ENCODE results near the gene ZDHHC14.

DNA sequence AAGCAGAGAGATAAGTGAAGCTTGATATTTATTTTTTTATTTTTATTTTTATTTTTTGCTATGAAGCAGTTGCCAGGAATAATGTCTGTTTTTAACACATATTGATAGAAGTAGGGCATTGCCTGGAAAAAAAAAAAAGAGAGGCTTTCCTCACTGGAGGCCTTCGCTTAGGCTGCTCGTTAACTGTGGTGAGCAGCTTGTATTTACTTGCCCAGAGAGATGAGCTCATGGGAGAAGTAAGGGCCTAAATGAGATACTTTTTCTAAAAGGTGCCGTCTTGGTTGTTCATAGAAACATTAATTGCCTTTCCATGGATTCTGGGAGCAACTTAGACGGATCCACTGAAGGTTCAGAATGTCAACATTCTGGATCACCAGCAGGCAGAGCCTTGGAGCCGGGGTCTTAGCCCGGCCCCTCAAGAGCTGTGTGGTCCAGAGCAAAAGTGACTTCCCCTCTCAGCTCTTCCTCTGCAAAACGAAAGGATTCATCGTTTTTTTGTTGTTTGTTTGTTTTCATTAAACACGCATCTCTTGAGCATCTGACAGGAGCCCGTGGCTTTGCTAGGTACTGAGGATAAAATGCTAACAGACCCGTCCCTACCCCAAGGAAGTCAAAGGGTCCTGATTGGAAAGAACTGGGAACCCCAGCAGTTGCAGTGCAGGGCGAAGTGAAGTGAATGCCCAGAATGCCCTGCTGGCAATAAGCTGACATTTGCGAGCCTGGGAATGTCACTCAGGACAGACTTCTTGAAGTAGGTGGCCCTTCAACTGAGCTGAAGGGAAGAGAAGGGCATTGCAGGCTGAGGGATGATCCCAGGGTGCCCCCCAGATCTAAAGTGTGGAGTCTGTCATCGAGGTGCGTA is 138.5 kb downstream of the ZDHHC14 start:
- TF ChIP-seq, protein P1, sequence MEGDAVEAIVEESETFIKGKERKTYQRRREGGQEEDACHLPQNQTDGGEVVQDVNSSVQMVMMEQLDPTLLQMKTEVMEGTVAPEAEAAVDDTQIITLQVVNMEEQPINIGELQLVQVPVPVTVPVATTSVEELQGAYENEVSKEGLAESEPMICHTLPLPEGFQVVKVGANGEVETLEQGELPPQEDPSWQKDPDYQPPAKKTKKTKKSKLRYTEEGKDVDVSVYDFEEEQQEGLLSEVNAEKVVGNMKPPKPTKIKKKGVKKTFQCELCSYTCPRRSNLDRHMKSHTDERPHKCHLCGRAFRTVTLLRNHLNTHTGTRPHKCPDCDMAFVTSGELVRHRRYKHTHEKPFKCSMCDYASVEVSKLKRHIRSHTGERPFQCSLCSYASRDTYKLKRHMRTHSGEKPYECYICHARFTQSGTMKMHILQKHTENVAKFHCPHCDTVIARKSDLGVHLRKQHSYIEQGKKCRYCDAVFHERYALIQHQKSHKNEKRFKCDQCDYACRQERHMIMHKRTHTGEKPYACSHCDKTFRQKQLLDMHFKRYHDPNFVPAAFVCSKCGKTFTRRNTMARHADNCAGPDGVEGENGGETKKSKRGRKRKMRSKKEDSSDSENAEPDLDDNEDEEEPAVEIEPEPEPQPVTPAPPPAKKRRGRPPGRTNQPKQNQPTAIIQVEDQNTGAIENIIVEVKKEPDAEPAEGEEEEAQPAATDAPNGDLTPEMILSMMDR (IDR thresholded peaks at IDR 0.05; ENCODE audit: low read length): no peak
- TF ChIP-seq EZH2 (optimal IDR thresholded peaks at IDR 0.05; ENCODE audit: low read depth, low read length) (no peak), EZH2phosphoT487 (IDR thresholded peaks at IDR 0.05; ENCODE audit: low read length) (no peak)
